ENCODE measurements around the gene PSMC4.

- TF ChIP-seq CTCF (IDR thresholded peaks at IDR 0.05) (no peak), POLR2A (IDR thresholded peaks at IDR 0.05) (no peak)
Observed at GRCh38 chr19:39951065-39951650, 19.8 kb upstream of the PSMC4 start.
